ENCODE results near the gene ROS1. TPM values are rescaled to one million over a fixed set of nuclear protein-coding genes. Genes with fewer than 3 reads are reported as not detected.
A peak's percentile ranks its signal among the peaks of the same experiment; 100 is the strongest.
"Not testable (repeated sequence)": the region's sequence is repeated elsewhere in the genome, so short reads cannot be mapped to it uniquely, and the experiment has no call there.

Gene ROS1
- total RNA-seq, 1 experiment from 2014 or later: not detected

DNA sequence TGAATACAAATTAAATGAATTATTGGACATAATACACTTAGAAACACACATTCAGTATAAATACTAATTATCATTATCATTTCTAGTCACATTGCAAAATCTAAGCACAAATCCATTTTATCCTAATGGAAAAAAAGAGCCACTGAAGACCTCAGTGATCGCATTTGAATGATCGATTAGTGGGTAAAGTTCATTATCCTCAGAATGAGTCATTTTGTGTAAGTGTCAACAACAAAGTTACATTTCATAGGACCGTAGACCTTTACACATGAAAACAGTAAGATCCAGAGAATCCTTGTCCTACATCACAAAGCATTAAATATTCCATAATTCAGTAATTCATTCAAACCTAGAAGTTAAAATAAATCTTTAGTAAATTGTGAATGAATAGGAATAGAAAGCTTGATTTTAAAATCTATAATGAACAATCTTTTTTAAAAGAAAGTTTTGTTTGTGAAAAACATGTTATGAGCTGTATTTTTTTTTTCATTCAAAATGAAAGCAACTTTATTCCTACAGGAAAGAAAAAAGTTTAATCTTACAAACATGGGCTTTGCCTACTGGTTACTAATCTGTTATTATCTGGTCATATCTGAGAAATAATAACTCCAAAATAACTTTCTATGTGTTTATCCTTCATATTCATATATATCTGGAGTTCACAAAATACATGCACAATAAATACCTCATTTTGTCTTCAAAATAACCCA is 33.7 kb downstream of the ROS1 start:
- in situ Hi-C loops (cut with HindIII; ENCODE audit: low sequenced_read_pairs): no loop called here

DNA sequence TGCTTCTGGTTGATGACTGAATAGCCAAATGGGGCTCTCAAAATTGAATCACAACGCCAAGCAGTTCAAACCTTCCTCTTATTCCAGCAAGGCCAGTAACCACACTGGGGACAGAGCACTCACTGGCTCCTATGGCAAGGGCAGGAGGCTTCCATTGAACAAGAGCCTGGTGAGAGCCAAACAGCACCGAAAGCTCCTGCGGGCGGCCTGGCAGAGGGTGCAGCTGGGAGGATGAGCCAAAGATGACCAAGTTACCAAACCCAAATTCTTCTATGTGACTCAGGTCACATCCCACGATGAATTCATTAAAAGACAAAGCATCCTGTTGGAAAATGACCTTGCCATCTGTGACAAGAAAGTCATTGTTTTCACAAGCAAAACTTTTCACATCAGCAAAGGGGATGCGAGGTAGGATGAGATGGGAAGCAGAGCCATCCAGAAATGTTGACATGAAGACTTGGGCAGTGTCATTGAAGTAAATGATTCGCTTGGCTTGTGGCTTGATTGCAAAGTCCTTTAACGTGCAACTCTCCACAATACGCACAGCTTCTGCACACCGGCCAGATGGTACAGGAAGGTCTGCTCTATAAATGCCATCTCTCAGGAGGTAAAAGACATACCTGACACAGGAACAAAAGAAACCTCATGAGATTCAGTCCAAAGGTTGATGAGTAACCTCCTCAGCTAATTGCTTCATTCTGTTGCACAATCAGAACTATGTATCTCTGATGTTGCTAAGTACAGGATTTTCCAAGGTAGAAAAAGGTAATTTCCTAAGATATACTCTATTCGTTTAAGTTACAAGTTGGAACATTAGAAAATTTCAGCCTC is 36.3 kb downstream of the ROS1 start:
- peak; percentile 17 for DNase-seq (ENCODE audit: low spot score)
- in situ Hi-C loops (cut with HindIII; ENCODE audit: low sequenced_read_pairs): no loop called here

More for the DNA sequence above, 33.7 kb downstream of the ROS1 start:
- no peak for DNase-seq (ENCODE audit: low spot score)

DNA sequence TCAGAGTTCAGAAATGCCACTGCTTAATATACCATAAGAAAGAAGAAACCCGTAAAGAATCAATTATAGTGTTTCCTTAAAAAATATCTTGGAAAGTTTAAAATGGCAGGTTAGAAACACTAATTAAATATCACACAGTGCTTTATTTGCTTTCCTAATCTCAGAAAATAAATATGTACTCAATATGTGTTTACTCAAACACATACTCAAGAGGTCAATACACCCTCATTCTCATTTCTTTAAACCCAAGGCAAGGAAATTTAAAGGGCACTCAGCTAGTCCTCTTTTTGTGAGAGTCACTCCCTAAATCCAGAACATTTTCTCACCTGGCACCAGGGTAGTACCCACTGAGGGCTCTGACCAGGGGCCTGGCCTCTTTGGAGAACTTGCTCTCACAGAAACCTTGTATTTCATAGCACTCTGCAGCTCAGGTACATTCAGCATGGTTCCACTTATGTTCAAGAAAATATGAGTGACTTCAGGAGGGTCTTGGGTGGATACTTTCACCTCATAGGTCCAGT is 38.2 kb downstream of the ROS1 start:
- in situ Hi-C loops (cut with HindIII; ENCODE audit: low sequenced_read_pairs): no loop called here
- DNase-seq (ENCODE audit: low spot score): no peak

DNA sequence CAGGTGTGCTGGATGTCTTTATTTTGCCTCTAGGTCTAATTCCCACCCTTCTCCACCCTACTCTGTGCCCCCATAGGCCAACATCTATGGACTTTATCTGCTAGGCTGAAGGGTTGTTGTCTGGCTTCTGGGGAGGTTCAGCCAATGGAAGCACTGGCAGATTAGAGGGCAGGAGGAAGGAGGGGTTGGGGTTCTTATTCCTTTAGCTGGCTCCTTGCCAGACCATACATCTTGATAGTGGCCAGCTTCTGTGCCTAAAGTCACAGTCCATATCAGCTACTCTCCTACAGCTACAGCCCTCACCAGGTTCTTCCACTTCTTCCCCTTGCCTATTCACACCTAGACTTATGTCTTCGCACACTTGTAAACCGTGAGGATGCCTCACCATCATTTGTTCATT is 41.1 kb downstream of the ROS1 start:
- DNase-seq (ENCODE audit: low spot score): no peak
- in situ Hi-C loops (cut with HindIII; ENCODE audit: low sequenced_read_pairs): no loop called here

DNA sequence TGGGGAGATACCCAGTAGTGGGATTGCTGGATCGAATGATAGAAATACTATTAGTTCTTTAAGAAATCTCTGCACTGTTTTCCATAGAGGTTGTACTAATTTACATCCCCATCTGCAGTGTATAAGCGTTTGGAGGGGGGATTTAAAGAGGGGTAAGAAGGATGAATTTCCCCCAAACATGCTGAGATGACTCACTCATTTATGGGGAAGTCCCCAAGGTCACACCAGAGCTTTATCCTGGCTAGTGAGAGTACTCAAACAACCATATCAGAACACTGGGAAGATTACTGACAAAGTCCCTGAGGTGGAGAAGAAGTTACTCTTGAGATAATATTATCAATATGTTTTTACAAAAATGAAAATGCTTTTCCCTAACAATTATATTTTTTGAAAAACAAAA is 44.0 kb downstream of the ROS1 start:
- in situ Hi-C loops (cut with HindIII; ENCODE audit: low sequenced_read_pairs): no loop called here
- DNase-seq (ENCODE audit: low spot score): no peak

DNA sequence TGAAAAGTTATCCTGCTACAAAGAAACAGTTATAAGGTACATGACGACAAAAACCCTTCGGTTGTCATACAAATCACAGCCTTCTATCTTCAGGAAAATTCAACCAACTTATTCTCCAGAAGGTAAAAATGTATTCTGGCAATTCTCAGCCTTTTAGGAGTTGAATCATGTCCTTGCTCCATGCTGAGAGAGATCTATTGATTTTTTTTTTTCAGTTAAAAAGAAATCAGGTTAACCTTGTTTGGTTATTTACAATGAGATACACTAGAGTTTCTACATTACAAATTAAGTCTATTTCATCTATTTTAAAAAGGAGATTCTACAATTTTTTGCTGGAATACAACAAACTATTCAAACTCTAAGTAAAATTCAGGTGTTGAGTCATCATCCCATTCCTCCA is 45.4 kb downstream of the ROS1 start:
- in situ Hi-C loops (cut with HindIII; ENCODE audit: low sequenced_read_pairs): no loop called here
- no peak for DNase-seq (ENCODE audit: low spot score)

DNA sequence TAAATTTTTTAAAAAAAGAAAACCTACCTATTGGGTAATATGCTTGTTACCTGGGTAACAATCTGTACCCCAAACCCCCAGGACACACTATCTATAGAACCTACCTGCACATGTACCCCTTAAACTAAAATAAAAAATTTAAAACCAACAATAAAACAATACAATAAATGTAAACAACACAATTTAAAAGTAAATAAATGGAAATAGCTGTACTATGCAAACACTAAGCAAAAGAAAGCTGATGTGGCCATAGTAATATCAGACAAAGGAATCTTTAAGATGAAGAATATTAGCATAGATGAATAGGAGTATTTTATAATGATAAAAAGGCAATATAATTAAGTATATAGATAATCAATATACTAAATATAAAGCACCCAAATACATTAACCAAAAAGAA is 50.3 kb downstream of the ROS1 start:
- no peak for DNase-seq (ENCODE audit: low spot score)

DNA sequence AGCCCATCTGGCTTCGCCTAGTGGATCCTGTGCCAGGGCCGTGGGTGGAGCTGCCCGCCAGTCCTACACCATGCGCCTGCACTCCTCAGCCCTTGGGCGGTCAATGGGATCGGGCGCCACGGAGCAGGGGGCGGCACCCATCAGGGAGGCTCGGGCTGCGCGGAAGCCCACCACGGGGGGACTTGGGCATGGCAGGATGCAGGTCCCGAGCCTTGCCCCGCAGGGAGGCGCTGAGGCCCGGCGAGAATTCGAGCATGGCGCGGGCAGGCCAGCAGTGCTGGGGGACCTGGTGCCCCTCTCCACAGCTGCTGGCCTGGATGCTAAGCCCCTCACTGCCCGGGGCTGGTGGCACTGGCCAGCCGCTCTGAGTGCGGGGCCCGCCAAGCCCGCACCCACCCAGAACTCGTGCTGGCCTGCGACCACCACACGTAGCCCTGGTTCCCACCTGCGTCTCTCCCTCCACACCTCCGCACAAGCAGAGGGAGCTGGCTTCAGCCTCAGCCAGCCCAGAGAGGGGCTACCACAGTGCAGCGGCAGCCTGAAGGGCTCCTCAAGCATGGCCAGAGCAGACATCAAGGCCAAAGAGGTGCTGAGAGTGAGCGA is 52.4 kb downstream of the ROS1 start:
- no peak for DNase-seq (ENCODE audit: low spot score)
- in situ Hi-C loops (cut with HindIII; ENCODE audit: low sequenced_read_pairs): no loop called here

More for the DNA sequence above, 50.3 kb downstream of the ROS1 start:
- in situ Hi-C loops (cut with HindIII; ENCODE audit: low sequenced_read_pairs): no loop called here

DNA sequence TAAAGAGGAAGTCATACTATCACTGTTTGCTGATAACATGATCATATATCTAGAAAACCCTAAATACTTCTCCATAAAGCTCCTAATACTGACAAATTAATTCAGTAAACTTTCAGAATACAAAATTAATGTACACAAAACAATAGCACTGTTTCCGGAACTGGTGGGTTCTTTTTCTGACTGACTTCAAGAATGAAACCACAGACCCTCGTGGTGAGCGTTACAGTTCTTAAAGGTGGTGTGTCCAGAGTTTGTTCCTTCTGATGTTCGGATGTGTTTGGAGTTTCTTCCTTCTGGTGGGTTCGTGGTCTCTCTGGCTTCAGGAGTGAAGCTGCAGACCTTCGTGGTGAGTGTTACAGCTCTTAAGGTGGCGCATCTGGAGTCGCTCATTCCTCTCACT is 53.5 kb downstream of the ROS1 start:
- DNase-seq (ENCODE audit: low spot score); in situ Hi-C loops (cut with HindIII; ENCODE audit: low sequenced_read_pairs): not testable (repeated sequence)

DNA sequence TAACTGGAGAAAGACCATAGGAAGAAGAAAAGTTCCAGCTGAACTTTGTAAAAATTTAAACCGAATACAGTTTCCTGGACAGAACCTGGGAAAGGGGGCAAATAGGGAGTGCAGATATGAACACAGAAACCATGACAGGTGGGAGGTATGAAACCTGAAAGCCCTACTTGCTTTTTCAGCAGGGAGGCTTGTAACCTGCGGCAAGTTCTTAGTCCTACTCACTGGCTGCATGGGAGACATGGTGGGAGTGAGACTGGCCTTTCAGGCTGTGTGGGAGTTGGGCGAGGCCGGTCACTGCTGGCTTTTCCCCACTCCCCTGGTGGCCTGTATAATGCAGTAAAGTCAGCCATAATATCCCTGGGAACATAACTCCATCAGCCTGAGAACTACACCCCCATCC is 54.2 kb downstream of the ROS1 start:
- in situ Hi-C loops (cut with HindIII; ENCODE audit: low sequenced_read_pairs): no loop called here

DNA sequence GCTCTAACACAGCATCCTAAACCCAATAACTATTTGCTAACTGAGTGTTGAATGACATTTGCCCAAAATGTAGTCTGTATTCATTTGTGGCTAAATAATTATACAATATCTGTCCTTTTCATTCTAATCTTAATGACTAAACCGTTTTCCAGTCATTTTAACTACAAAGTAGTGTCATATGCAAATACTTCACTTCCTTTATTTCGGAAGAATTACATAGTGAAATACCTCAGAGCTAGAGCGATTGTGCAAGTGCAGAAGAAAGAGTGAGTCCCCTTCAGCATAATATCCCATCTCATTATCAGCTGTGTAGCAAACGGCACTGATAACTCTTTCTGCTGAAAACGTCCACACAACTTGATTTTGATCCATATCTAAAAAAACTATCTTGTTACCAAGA is 66.2 kb downstream of the ROS1 start:
- DNase-seq (ENCODE audit: low spot score): no peak
- in situ Hi-C loops (cut with HindIII; ENCODE audit: low sequenced_read_pairs): no loop called here

More for the DNA sequence above, 54.2 kb downstream of the ROS1 start:
- DNase-seq (ENCODE audit: low spot score): no peak

DNA sequence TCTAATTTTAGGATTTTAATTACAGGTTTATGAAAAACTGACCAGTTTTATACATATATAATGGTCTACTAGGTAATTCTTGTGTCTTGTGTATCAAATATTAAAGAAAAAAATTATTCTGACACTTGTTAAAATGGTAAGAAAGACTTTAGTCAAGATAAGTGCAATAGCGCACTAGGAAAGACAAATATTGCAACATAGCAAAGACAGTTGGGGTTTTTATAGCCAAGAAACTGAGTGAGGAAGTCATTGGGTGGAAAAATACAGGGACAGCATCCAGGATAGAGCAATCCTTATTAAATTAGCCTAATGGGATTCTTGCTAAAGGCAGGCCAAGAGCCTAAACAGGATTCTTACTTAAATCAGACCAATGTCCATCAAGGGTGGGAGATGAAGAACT is 71.1 kb downstream of the ROS1 start:
- in situ Hi-C loops (cut with HindIII; ENCODE audit: low sequenced_read_pairs): no loop called here
- no peak for DNase-seq (ENCODE audit: low spot score)

DNA sequence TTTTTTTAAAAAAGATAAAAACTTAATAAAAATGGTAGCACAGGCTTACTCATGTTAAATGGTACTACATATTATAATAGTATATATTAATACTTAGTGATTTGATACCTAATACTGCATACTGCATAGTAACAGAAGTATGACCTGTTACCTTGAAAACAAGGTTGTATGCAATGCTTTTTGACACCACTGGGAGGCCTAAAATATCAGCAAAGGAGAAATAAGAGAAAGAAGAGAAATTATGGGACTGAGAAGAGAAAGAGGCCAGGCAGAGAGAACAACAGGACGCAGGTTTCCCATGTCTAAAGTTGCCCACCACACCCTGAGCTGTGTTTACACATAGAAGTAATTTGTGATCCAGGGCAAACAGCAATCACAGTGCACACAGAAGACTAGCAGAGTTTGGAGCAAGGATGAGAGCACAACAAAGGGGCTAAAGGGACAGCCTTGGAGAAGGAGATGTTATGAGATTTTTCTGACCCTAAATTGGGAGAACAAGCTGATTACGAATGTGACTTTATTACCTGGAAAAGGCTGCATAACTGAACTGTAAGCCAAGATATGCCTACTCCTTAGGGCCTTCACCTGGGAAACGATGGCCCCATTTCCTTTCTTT is 73.2 kb downstream of the ROS1 start:
- in situ Hi-C loops (cut with HindIII; ENCODE audit: low sequenced_read_pairs): no loop called here
- peak; percentile 56 for DNase-seq (ENCODE audit: low spot score)

DNA sequence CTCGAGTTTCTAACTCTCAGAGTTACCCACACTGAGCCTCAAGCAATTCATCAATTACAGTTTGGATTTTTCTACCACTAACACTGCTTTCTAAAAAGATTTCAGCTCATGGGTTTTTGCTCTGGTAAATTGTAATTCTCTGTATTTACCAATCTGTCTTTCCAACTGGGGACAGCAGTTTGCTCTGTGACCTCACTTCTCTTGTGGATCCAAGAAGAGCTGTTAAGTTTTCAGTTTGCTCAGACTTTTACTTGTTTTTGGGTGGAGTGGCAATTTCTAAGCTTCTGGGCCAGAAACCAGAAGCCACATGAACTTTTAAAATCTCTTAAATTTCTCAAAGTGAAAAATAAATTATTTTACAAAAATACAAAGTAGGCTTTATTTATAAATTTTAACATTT is 74.2 kb downstream of the ROS1 start:
- in situ Hi-C loops (cut with HindIII; ENCODE audit: low sequenced_read_pairs): no loop called here
- DNase-seq (ENCODE audit: low spot score): no peak

DNA sequence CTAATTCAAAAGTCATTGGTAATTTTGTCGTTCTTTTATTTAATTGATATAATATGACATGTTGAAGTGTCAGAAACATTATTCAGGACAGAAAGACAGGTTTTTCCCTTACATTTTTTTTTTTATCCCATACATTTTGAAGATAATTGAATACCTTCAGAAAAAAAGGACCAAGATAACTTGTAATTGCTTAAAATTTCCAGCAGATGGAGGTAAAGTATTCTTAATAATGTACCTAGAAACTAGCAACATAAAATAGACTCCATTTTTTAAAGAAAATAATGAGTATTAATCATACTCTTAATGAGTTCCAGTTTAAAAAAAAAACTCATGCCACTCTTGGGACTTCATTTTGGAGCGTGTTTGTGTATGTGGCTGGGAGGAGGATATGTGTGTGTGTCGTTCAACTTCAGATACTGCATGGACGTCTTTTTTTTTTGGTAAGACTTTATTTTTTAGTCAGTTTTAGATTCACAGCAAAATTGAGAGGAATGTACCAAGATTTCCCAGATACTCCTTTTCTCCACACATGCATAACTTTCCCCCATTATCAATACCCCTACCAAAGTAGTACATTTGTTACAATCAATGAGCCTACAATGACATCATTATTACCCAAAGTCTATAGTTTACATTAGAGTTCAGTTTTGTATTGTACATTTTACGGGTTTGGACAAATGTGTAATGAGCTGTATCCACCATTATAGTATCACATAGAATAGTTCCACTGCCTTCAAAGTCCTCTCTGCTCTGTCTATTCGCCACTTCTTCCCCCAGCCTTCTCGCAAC is 79.4 kb downstream of the ROS1 start:
- in situ Hi-C loops (cut with HindIII; ENCODE audit: low sequenced_read_pairs): no loop called here
- DNase-seq (ENCODE audit: low spot score): peak; percentile 53

DNA sequence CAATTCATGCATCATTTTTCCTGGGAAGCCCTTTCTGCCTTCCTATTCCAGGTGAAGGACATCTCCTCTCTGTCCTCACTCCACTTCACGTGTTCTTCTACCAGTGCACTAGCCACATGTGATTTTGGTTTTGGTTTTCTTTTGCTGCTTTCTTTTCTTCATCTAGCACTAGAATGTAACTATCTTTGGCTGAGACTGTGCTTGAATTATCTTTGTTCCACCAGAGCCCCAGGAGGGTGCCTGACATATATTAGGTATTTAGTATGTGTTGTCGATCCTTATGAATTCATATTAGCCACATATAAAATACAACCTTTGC is 80.5 kb downstream of the ROS1 start:
- in situ Hi-C loops (cut with HindIII; ENCODE audit: low sequenced_read_pairs): no loop called here

DNA sequence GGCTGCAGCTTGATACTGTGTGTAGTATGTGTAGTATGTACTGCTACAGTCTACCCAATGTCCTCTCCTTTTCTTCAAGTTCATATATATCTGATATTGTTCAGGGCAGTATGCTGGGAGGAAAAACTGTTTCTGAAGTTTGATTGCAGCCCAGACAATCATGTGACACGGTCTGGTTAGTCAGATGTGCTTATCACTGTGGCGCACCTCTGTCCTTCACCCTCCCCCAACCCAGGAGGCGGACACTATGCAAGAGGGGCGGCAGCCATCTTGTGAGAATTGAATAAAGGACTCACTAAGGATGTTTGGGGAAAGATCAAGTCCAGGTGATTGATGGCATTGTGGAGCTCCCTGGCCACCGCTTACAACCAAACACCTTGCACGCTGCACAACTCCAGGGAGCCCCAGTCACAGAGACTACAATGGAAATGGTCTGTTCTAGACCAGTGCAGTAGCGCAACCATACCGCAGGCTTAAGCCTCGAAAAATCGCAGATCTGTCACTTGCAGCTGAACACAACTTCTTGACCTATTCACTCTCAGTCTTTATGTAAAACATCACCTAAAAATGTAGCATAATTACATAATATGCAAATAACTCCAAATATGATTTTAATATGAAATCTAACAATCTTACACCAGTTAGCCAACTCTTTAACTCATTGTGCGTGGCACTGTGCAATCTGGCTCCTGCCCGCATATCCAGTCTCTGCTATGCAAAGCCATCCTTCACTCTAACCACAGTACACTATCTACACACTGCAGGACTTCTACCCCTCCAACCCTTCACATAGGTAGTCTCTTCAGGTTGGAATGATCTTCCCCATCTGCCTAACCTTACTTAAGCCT is 81.1 kb downstream of the ROS1 start:
- in situ Hi-C loops (cut with HindIII; ENCODE audit: low sequenced_read_pairs): no loop called here
- DNase-seq (ENCODE audit: low spot score): no peak

More for the DNA sequence above, 80.5 kb downstream of the ROS1 start:
- DNase-seq (ENCODE audit: low spot score): no peak

DNA sequence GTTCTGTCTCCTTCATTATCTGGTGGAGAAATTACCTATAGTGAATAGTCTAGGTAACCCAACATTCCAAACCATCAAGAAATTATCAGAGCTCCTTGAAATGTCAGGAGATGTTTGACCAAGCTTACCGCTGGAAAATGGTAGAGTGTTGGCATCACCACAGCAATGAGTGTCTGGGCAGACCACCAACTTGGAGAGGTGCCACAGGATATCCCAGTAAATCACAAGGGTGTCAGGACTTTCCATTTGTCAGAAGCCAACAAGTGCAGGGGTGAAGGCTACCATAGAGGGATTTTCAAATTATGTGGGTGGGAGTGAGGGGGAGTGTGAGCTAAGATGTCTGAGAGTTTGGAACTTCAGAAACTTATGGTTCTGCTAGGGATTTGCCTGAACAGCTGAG is 87.2 kb downstream of the ROS1 start:
- in situ Hi-C loops (cut with HindIII; ENCODE audit: low sequenced_read_pairs): no loop called here
- DNase-seq (ENCODE audit: low spot score): no peak

All from G401 (cell line).